ENCODE results near the gene POGZ.
"Not testable (repeated sequence)": the region's sequence is repeated elsewhere in the genome, so short reads cannot be mapped to it uniquely, and the experiment has no call there.

Gene POGZ

GRCh38 chr1:151477066-151477465 is 17.8 kb upstream of the POGZ start:
- no peak for DNase-seq

GRCh38 chr1:151476083-151476482 is 16.8 kb upstream of the POGZ start:
- DNase-seq: no peak

GRCh38 chr1:151475175-151475574 is 15.9 kb upstream of the POGZ start:
- DNase-seq: no peak

GRCh38 chr1:151474745-151475144 is 15.5 kb upstream of the POGZ start:
- DNase-seq: no peak

GRCh38 chr1:151472856-151473731 is 13.8 kb upstream of the POGZ start:
- peak; percentile 70 for DNase-seq

- DNase-seq: no peak
Observed at GRCh38 chr1:151465026-151465425, 5.7 kb upstream of the POGZ start.

GRCh38 chr1:151461694-151462093 is 2.4 kb upstream of the POGZ start:
- no peak for DNase-seq

- peak; percentile 74 for DNase-seq
Observed at GRCh38 chr1:151458802-151459330, 428 bp downstream of the POGZ start.

GRCh38 chr1:151457911-151458801 is 1.1 kb downstream of the POGZ start:
- peak; percentile 82 for DNase-seq

- no peak for DNase-seq
Observed at GRCh38 chr1:151455966-151456365, 3.3 kb downstream of the POGZ start.

GRCh38 chr1:151455231-151455630 is 4.1 kb downstream of the POGZ start:
- no peak for DNase-seq

GRCh38 chr1:151447696-151448095 is 11.6 kb downstream of the POGZ start:
- DNase-seq: no peak

GRCh38 chr1:151444783-151445177 is 14.5 kb downstream of the POGZ start:
- DNase-seq: no peak

- peak; percentile 65 for DNase-seq
Observed at GRCh38 chr1:151443846-151444782, 15.2 kb downstream of the POGZ start.

GRCh38 chr1:151437396-151437795 is 21.9 kb downstream of the POGZ start:
- DNase-seq: not testable (repeated sequence)

- no peak for DNase-seq
Observed at GRCh38 chr1:151436985-151437384, 22.3 kb downstream of the POGZ start.

- no peak for DNase-seq
Observed at GRCh38 chr1:151435174-151435573, 24.1 kb downstream of the POGZ start.

GRCh38 chr1:151433827-151434226 is 25.5 kb downstream of the POGZ start:
- not testable (repeated sequence) for DNase-seq

- DNase-seq: no peak
Observed at GRCh38 chr1:151428068-151428467, 31.2 kb downstream of the POGZ start.

GRCh38 chr1:151425103-151425502 is 34.2 kb downstream of the POGZ start:
- no peak for DNase-seq

- no peak for DNase-seq
Observed at GRCh38 chr1:151419819-151420218, 39.5 kb downstream of the POGZ start.

GRCh38 chr1:151418081-151418480 is 41.2 kb downstream of the POGZ start:
- no peak for DNase-seq
